GM19372 (cell line): Measurements from ENCODE around the gene POLR2B.

Experiments
- ATAC-seq: cut with Tn5 transposase; IDR thresholded peaks from one replicate; pipeline ENCODE4 v1.9.1; 2021; ENCODE audit warnings: mild to moderate bottlenecking, low read depth, moderate library complexity; ENCODE audit not compliant: unreplicated experiment

Gene POLR2B

DNA sequence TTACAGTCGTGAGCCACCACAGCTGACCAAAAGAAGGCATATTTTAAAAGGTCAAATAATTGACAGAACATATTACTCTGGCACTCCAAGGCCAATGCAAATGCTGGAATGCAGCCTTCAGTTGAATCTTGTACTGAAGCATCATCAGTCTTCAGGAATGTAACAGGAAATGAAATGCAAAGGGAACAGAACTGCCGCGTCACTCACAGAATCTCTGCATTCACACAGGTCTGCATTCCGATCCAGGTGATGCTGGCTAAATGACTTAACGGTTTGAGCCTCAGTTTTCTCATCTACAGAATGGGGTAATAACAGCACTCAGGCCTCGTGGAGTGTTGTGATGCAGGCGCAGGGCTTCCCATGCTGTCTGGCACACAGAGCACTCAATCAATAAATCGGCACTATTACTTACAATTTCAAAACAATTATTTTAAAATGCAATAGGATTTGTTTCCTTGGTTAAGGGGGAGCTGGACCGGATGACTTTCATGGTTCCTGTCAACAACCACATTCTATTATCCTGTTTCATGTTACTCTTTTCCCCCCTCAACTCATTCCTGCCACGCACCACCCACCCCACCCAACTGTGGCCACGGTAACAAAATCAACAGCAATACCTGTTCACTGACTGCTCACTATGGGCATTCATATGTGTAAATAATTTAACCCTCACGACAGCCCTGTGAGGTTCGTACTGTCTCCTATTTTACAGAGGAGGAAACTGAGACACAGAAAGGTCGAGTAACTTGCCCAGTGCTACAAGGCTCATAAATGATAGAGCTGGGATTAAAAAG lies 99.1 kb downstream of the POLR2B start:
- ATAC-seq: no peak

DNA sequence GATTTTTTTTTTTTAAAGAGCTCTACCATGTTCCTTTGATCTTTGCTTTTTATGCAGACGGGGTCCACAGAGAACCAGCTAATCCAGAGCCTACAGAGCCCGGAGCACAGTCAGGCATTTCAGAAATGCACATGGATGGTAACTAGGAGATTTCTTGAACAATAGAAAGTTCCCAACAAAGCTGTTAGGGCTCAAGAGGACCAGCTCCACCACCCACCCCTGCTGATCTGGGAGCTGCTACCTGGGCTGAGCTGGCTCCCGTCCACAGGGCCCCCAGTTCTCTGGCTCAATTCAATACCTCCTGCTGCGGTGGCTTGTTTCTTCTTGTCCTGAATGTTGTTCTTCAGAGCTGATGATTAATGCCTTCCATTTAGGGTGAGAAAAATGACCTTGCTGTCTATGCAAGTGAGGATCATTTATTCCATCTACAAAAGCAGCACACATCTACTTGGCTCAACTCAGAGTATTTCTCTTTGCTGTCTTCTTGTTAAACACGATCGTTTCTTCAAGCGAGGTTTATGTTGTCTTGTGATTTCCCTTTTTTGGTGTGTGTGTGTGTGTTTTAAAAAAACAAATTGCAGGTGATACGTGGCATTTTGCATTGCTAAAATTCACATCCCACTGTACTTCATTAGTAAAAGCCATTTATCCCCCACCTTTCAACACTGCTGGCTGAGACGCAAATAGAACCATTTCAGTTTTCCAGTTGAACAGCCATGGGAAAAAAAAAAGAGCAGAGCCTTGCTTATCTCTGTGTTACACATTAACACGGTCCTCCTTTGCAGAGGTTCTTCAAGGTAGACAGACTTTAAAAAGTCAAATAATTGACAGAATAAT lies 100.2 kb downstream of the POLR2B start:
- ATAC-seq: no peak
